GM18511 (cell line): Measurements from ENCODE around the gene NPNT.
"Not testable (repeated sequence)": the region's sequence is repeated elsewhere in the genome, so short reads cannot be mapped to it uniquely, and the experiment has no call there.

Experiments
- ATAC-seq: cut with Tn5 transposase; IDR thresholded peaks from one replicate; pipeline ENCODE4 v1.9.1; 2021; ENCODE audit warnings: mild to moderate bottlenecking, moderate library complexity; ENCODE audit not compliant: unreplicated experiment

Gene NPNT

GRCh38 chr4:105894660-105895582 is at the start of gene NPNT:
NPNT (plus strand) TSS chr4:105895471; CDS start chr4:105895653, 182 bp downstream.
- peak; percentile 41 for ATAC-seq

DNA sequence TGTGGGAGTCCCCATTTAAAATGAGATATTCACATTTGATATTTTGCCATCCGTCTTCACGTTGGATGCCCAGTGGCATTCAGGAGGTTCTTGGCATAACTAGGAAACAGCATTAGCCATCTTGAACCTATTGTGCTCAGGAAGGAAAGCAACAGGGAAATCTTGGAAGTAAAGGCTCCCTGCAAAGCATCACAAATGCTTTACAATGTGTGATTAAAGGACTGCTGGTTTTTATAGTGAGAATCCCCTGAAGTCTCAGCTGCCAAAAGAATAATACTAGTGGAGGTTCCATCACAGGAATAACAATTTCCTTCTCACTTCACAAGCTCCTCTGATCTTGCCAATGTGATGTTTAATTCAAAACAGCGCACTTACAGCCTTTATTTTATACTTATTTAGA is 49.7 kb upstream of the NPNT start:
- ATAC-seq: no peak

GRCh38 chr4:105848359-105848758 is 46.9 kb upstream of the NPNT start:
- not testable (repeated sequence) for ATAC-seq

- ATAC-seq: no peak
These were observed 44.1 kb upstream of the NPNT start for GRCh38 chr4:105851196-105851595.

- ATAC-seq: not testable (repeated sequence)
These were observed 43.0 kb upstream of the NPNT start for GRCh38 chr4:105852230-105852629.

- ATAC-seq: no peak
These were observed 36.7 kb upstream of the NPNT start for GRCh38 chr4:105858466-105859040.

GRCh38 chr4:105859233-105859632 is 36.0 kb upstream of the NPNT start:
- ATAC-seq: no peak

DNA sequence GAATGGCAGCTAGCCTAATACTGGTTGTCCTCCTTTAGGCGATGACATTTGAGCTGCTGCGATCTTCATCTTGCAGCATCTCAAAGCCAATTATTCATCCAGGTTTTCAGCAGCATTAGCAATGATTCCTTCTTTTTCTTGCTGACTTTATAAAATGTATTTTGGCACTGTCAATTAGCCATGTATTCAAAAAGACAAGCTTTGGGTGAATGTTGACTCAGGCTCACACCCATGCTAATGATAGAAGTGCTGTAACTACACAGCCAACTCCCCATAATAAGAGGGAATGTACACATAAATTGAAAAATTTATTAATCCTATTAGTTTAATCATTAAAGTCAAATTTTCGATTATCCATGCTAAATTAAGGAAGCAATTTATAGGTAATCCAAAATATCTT is 24.3 kb upstream of the NPNT start:
- ATAC-seq: no peak

- no peak for ATAC-seq
These were observed 23.3 kb upstream of the NPNT start for GRCh38 chr4:105871997-105872396.

DNA sequence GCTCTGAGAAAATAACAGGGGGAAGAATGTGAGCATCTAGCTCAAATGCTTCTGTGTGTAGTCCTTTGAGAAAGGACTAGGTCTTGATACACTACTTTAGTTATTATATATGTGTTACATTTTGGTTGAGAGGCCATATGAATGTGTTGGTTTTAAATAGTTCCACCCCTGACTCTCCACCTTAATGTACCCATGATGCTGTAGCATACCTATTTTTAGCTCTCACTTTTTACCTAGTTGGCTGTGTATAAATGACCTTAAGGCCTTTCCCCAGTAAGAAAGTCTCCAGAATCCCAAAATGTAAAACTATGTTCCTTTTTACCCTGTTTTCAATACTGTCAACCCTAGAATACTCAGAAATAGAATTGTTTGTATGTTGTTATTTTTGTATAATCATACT is 20.0 kb upstream of the NPNT start:
- no peak for ATAC-seq

DNA sequence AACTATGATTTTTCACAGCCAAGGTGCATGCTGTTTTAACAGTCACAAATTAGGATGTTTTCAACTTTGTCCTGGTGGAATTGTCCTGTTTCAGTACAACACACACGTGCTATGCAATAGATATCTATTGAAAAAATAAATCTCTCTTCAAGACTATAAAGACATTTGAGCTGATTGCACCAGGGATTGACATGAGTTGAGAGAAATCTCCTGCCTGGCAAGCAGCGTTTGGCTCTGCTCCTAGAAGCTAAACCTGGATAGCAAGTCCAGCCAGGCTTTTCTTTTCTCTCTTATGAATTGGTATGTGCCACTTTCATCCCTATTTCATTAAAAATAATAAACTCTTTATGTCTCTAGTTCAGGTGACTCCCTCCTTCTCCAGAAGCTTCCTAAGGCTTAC is 16.6 kb upstream of the NPNT start:
- ATAC-seq: no peak

DNA sequence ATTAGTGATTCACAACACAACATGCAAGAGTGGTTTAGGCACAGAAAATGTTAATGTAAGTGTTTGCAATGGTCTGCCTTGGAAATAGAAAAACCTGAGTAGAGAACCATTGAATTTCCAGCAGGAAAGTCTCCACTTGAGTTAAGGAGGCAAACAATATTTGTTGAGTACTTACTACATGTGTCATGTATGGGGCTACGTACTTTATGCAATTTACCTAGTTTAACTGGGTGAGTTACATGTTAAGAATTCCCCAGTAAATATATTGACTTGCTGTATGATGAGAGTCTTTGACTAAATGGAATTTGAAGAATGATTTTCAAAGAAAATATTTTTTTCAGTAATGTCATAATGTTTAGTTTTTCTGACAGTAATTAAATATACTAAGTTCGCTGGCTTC is 7.8 kb upstream of the NPNT start:
- no peak for ATAC-seq

DNA sequence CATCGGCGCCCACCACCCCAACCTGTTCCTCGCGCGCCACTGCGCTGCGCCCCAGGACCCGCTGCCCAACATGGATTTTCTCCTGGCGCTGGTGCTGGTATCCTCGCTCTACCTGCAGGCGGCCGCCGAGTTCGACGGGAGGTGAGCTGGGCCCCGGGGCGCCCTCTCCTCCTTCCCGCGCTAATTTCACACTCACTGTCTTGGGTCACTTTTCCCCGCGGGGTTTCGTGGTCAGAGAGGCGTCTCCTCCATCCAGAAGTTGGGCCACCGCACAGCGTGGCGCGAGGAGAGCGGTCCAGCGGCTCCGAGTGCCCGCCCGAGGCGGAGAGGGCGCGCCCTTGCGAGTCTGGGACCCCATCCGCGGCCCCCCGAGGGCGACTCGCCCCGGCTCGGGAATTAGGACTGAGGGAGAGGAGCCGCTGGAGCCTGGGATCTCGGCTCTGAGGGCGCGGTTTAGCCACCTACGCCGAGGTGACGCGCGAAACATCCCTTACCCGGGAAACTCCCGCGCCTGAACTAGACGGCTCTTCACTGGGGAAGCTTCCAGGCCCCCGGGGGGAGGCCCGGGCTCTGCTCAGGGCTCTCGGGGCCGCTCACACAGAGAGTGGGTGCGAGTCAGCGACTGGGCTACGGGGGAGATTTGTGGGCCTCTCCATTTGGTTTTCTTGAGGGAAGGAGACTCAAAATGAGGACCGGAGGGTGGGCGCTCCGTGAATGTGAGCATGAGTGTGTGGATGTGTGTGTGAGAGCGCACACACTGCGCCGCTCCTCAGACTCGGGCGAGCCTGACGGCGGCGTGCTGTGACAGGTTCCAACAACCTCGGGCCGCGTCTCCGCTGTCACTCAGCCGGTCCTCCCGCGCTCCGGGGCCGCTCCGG is 551 bp downstream of the NPNT start:
- ATAC-seq: peak; percentile 52

DNA sequence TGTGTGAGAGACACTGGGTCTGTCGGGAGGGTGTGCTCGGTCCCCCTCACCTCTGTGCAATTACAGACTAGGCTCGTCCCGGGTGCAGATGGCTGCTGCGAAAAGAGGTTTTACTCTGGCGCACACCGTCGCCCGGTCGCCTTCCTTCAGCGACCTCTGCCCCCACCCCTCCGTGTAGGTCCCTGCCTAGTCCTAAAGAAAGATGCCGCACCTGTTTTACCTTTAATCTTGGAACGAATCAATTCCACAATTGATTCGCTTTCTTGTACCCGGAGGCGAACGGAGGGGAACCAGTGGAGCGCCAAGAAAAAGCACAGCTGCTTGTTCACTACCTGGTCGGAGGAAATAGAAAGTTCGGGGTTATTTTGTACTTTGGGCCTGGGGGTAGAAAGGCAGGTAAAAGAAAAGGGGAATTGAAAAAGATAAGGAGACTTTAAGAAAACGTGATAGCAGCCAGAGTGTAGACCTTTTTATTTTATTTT is 1.2 kb downstream of the NPNT start:
- ATAC-seq: peak; percentile 21

DNA sequence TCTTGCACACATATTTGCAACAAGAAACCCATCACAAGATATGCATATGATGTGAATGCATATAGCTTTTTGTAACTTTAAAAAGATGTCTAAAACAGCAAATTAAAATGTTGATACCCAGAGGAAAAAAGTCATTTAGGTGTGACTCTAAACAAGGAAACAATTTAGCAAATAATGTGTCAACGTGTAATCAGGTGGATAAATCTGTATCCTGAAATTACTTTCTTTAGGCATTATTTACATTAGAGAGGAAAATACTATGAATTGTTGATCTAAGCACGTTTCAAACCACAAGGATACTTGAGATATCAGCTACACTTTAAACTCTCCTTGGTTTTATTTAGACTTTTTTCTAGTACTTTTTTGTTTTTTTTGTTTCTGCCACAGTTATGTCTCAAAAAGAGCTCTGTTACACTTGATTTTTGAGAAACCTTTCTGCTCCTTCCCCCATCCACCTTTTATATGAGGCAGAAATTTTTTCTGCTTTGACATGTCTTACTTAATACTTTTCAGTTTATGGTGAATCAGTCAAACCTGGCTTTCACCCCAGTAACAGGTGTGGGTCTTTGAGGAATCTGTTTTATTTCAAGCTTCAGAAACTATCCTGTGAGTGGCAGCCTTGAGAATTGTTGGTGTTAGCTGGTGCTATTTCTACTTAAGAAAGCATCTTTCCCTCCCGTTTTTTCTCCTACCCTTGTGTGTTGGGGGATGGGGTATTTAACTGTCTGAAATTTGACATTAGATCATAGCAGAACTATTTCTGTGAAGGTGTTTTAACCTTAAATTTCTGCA is 1.9 kb downstream of the NPNT start:
- ATAC-seq: no peak

- no peak for ATAC-seq
These were observed 5.3 kb downstream of the NPNT start for GRCh38 chr4:105900541-105900940.

DNA sequence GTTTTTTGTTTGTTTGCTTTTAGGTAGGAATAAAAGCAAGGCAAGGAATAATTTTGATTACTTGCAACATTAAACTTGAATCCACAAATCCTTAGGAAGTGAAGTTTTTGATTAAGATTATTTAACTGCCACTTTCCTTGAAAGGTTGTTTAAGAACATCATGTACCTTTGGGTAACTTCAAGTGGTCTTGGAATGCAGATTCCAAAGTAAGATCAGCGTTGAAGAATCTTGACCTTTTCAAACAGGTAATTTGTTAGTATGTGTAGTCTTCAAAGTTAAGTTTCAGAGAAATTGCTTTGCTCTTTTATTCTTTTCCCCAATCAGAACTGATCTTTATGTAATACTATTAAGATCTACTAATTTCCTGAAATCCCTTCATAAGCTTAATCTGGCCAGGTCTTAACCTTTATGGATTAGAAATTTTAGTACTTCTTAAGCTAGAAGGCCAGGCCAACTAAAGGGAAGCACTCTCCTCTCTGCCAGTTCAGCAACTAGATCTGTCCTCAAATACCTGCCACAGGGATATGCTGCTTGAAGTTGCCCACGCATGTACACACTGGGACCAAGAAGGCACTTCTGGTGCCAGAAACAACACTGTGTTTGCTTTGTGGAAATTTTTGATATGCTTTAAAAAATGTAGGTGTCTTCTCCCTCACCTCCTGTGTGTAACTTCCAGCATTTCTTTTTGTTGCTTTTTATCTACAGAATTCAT is 7.4 kb downstream of the NPNT start:
- no peak for ATAC-seq

DNA sequence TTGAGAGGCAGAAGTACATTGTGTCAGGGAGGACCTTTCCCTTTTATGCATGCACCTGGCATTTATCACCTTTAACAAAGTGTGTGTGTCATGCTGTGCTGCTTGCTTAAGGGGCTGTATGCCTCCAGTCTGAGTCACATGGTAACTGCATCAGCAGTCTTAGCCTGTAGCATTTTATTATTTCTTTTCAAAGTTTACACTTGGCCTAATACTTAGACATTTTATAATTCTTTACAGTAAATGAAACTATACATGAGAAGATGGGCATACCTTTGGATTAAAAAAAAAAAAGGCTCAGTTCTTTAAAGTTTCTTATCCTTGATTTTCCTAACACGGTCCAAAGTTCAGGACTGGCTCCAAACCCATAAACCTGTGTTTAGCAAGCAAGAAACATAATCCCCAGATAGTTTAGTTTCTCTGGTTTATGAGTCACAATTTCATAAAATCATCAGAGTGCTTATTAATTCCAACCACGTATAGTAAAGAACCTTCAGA is 14.6 kb downstream of the NPNT start:
- ATAC-seq: no peak

DNA sequence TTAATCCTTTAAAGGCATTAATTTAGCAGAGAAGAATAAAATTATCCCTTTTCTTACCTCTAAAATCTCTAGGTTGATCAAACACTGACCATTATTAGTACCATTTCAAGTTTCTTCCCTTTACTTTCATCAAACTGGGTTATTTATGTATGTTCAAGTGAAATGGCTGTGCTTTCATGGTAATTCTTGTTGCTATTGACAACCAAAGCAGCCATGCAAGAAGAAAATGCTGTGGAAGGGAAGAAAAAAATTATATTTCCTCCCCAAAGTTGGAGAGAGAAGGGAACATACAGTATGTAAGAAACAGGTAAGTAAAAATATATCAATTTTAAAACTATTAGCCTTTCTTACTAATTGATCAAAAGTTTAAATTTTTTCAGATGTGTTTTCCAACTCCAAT is 16.2 kb downstream of the NPNT start:
- ATAC-seq: no peak

DNA sequence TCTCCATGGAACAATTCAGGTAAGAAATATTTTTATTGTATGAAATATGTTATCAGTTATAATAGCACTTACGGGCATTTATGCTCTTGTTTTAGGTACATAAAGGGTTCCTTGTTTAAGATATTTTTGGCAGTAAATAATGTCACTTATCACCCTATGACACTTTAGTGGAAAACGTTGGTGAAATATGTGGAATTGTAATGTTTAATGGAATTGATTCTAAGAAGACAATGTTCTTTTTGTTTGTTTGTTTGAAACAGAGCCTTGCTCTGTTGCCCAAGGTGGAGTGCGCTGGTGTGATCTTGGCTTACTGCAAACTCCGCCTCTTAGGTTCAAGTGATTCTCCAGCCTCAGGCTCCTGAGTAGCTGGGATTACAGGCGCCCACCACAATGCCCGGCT is 17.4 kb downstream of the NPNT start:
- ATAC-seq: no peak
